OCI-LY7 (cell line): ENCODE measurements around the gene ADCY5. TPM values are rescaled to one million over a fixed set of nuclear protein-coding genes. Genes with fewer than 3 reads are reported as not detected.

ENCODE experiments used
- BruUV-seq: library from RNA; stranded (reverse); fragments of 400-500 nt; replicated peaks from 2 replicates; lab custom pipeline; 2021; lab: Mats Ljungman, UMichigan
- CTCF ChIA-PET: fragments of 300-600 bp; sonication (Branson Sonifier 250); formaldehyde crosslinking; loops from one replicate; lab custom pipeline; 2022; ENCODE audit warnings: antibody characterized with exemption; ENCODE audit not compliant: unreplicated experiment; lab: Charles Lee
- POLR2A ChIA-PET: fragments of 300-600 bp; sonication (Branson Sonifier 250); formaldehyde crosslinking; loops from one replicate; lab custom pipeline; 2022; ENCODE audit warnings: antibody characterized with exemption; lab: Charles Lee
- DNase-seq: peaks from one replicate; pipeline ENCODE4 v3.0.0-alpha.2; 2015; ENCODE audit warnings: low spot score
- H2AFZ ChIP-seq: fragments of 200-600 bp; sonication (generic), shearing (Covaris generic); 2 replicates; pipeline ENCODE4 v1.6.1; 2014; ENCODE audit warnings: mild to moderate bottlenecking, antibody characterized with exemption, low read length, moderate library complexity
- H3K27ac ChIP-seq: fragments of 200-600 bp; sonication (generic); 2 replicates; pipeline ENCODE4 v1.5.1; 2014; ENCODE audit warnings: mixed run types, low read depth, mild to moderate bottlenecking, moderate library complexity, low read length, inconsistent platforms; ENCODE audit not compliant: poor library complexity, severe bottlenecking
- H3K36me3 ChIP-seq: fragments of 200-600 bp; sonication (generic); 2 replicates; pipeline ENCODE4 v1.6.1; 2014; ENCODE audit warnings: mild to moderate bottlenecking, antibody characterized with exemption, low read length, moderate library complexity, mixed read lengths; ENCODE audit not compliant: insufficient read depth
- H3K4me1 ChIP-seq: fragments of 200-600 bp; sonication (generic); 2 replicates; pipeline ENCODE4 v1.5.1; 2014; ENCODE audit warnings: mild to moderate bottlenecking, low read length; ENCODE audit not compliant: insufficient read depth, poor library complexity, severe bottlenecking
- H3K4me2 ChIP-seq: fragments of 200-600 bp; sonication (generic); 2 replicates; pipeline ENCODE4 v1.6.1; 2014; ENCODE audit warnings: mild to moderate bottlenecking, low read length
- H3K4me3 ChIP-seq: fragments of 200-600 bp; sonication (generic); 2 replicates; pipeline ENCODE4 v1.5.1; 2014; ENCODE audit warnings: mild to moderate bottlenecking, low read depth, low read length; ENCODE audit not compliant: poor library complexity, severe bottlenecking
- H3K79me2 ChIP-seq: fragments of 200-600 bp; sonication (generic); 2 replicates; pipeline ENCODE4 v1.6.1; 2016; ENCODE audit warnings: low read depth, mild to moderate bottlenecking, low read length, moderate library complexity, mixed read lengths; ENCODE audit not compliant: insufficient read depth
- H3K9me2 ChIP-seq: fragments of 200-600 bp; sonication (generic); 2 replicates; pipeline ENCODE4 v1.6.1; 2016; ENCODE audit warnings: mild to moderate bottlenecking, low read length, mixed read lengths; ENCODE audit not compliant: insufficient read depth
- H3K9me3 ChIP-seq: fragments of 200-600 bp; sonication (generic); 2 replicates; pipeline ENCODE4 v1.6.1; 2014; ENCODE audit warnings: mild to moderate bottlenecking, mixed run types, low read length, mixed read lengths
- H4K20me1 ChIP-seq: fragments of 200-600 bp; sonication (generic); 2 replicates; pipeline ENCODE4 v1.6.1; 2014; ENCODE audit warnings: mild to moderate bottlenecking, antibody characterized with exemption, low read length, moderate library complexity, mixed read lengths; ENCODE audit not compliant: insufficient read depth
- EZH2phosphoT487 ChIP-seq: fragments of 200-600 bp; sonication (generic); IDR thresholded peaks from 2 replicates; pipeline ENCODE4 v1.6.1; 2018; ENCODE audit warnings: low read depth, borderline replicate concordance, mild to moderate bottlenecking, mixed run types, antibody characterized with exemption, low read length, moderate library complexity, mixed read lengths
- intact Hi-C: fragments of 100-400 bp; cut with micrococcal nuclease; formaldehyde crosslinking; loops from one replicate; pipeline ENCODE4 v1.10.0; 2022; ENCODE audit not compliant: unreplicated experiment
- total RNA-seq, 2 experiments: library from RNA; depleted of rRNA in 1 of 2; stranded (reverse); fragments of >200 nt in 1 of 2; shearing (Covaris generic) in 1 of 2; gene quantifications; 2 replicates each; pipeline ENCODE4 v1.2.3, GENCODE V29; 2014 to 2022
- TF ChIP-seq, protein P1 (sequence below): fragments of 200-600 bp; sonication (generic); conservative IDR thresholded peaks from 2 replicates; pipeline ENCODE4 v1.5.1; 2014; ENCODE audit warnings: mild to moderate bottlenecking, antibody characterized with exemption, low read length, moderate library complexity, mixed read lengths

ADCY5 gene
- total RNA-seq, 2 experiments from 2014 or later = 0.03 to 0.63 TPM

DNA sequence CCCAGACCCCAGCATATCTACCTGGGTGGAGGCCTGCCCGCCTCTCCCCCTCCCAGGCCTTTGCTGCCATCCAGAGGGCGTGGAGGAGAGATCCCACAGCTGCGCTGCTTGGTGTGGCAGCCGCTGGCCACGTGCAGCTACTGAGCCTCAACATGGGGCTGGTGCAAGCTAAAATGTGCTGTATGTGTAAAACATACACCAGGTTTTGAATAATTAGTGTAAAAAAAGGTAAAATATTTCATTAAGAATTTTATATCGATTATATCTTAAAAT lies 151.3 kb downstream of the ADCY5 start:
- Histone ChIP-seq H3K36me3 (no peaks in the 10 kb centered on the region), H3K4me3 (no peak overlapping the region), H3K4me2 (no peak overlapping the region), H4K20me1 (no peaks in the 10 kb centered on the region), H3K27ac (no peak overlapping the region), H3K79me2 (no peaks in the 10 kb centered on the region), H2AFZ (no peak overlapping the region), H3K9me2 (no peaks in the 10 kb centered on the region), H3K9me3 (no peaks in the 10 kb centered on the region), H3K4me1 (peaks cover 10% of the 10 kb centered on the region)
- CTCF ChIA-PET = no interaction called here
- POLR2A ChIA-PET = no interaction called here
- no TSS peak for BruUV-seq
- intact Hi-C loops = no loop called here
- TF ChIP-seq, protein P1, sequence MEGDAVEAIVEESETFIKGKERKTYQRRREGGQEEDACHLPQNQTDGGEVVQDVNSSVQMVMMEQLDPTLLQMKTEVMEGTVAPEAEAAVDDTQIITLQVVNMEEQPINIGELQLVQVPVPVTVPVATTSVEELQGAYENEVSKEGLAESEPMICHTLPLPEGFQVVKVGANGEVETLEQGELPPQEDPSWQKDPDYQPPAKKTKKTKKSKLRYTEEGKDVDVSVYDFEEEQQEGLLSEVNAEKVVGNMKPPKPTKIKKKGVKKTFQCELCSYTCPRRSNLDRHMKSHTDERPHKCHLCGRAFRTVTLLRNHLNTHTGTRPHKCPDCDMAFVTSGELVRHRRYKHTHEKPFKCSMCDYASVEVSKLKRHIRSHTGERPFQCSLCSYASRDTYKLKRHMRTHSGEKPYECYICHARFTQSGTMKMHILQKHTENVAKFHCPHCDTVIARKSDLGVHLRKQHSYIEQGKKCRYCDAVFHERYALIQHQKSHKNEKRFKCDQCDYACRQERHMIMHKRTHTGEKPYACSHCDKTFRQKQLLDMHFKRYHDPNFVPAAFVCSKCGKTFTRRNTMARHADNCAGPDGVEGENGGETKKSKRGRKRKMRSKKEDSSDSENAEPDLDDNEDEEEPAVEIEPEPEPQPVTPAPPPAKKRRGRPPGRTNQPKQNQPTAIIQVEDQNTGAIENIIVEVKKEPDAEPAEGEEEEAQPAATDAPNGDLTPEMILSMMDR = peak; percentile 41; the same call in 1 of the 2 replicates
- TF ChIP-seq EZH2phosphoT487 = no peak
- DNase-seq = no peak

DNA sequence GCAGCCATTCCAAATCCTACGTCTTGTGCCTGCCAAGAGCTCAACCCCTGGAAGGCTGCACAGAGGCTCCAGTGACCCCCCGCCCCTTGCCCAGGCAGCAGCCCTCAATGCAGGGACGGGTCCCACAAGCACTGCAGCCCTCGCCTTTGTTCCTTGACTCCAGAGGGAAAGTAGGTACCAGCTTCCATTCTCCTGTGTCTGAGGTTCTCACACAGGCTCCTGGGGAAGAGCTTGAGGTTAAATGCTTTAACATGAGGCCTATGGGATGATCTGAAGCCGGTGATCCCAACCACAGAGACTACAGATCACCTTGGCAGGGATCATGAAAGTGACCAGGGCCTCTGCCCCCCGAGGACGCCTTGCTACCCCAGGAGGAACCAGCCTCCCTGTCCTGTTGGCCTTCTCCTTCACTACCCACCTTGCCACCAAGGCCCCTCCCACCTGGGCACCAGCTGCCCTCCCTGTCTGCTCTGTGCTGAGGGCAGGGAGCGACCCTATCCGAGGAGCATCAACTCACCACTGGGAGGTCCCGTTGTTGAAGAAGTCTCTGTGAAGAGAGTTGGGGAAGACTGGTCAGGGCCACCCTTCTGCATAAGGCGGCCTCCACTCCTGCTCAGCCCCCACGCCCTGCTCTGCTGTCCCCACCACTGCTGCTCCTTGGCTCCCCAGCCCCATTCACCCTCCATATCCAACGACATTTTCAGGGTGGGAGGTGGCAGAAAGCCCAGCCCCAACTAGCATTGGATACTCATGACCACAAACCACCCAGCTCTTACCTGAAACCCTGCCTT lies 151.9 kb downstream of the ADCY5 start:
- Histone ChIP-seq H3K4me2 (no peak overlapping the region), H3K9me2 (no peaks in the 10 kb centered on the region), H3K9me3 (no peaks in the 10 kb centered on the region), H3K36me3 (no peaks in the 10 kb centered on the region), H3K4me3 (no peak overlapping the region), H3K79me2 (no peaks in the 10 kb centered on the region), H3K4me1 (peaks cover 6% of the 10 kb centered on the region), H4K20me1 (no peaks in the 10 kb centered on the region), H2AFZ (no peak overlapping the region), H3K27ac (no peak overlapping the region)
- TF ChIP-seq, protein P1 = no peak
- TF ChIP-seq EZH2phosphoT487 = no peak
- intact Hi-C loops = no loop called here
- no peak for DNase-seq
- CTCF ChIA-PET = interaction anchor here (0.5 kb wide), 1 partner anchor 136 kb away, joined by 3 read pairs; no protein-coding TSS in a partner anchor
- no TSS peak for BruUV-seq
- POLR2A ChIA-PET = no interaction called here

DNA sequence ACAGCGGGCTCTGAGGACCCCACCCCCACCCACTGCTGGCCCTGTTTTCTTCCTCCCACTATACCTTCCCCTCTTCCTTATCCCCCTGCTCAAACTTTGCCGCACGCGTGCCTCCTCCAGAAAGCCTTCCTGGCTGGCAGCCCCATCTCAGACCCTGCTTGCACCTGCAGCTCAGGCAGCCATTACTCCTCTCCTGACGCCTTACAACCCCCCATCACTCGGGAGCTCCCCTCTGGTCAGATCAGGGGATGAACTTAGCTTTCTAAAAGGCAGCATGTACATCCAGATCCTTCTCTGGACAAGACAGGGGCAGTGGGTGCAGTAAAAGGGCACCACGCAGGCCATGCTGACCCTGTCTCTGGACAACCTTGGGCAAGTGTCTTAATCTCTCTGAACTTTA lies 152.6 kb downstream of the ADCY5 start:
- H3K4me2 ChIP-seq = no peak overlapping the region

More for the DNA sequence above, 152.6 kb downstream of the ADCY5 start:
- no peaks in the 10 kb centered on the region for H4K20me1 ChIP-seq
- no peak for TF ChIP-seq EZH2phosphoT487
- TF ChIP-seq, protein P1 = no peak
- H2AFZ ChIP-seq = no peak overlapping the region
- CTCF ChIA-PET = interaction anchor here (0.5 kb wide), 1 partner anchor 135 kb away, joined by 3 read pairs; no protein-coding TSS in a partner anchor
- H3K4me3 ChIP-seq = no peak overlapping the region
- no peaks in the 10 kb centered on the region for H3K36me3 ChIP-seq
- H3K27ac ChIP-seq = no peak overlapping the region
- intact Hi-C loops = no loop called here
- H3K9me3 ChIP-seq = no peaks in the 10 kb centered on the region
- no peaks in the 10 kb centered on the region for H3K9me2 ChIP-seq
- POLR2A ChIA-PET = no interaction called here
- H3K79me2 ChIP-seq = no peaks in the 10 kb centered on the region
- no peak for DNase-seq
- no TSS peak for BruUV-seq
- H3K4me1 ChIP-seq = no peaks in the 10 kb centered on the region
